Prostate gland (tissue), 2 donors: ENCODE data around the gene INCA1. TPM values are rescaled to one million over a fixed set of nuclear protein-coding genes. Genes with fewer than 3 reads are reported as not detected.

Experiments used
- DNase-seq: peaks from one replicate; pipeline ENCODE4 v3.0.0-alpha.2; 2019; ENCODE audit warnings: low spot score
- H3K27ac ChIP-seq, 2 donors: fragments of 200-600 bp; sonication (generic); 2 replicates each; pipeline ENCODE4 v1.5.1; 2017 to 2019
- H3K27me3 ChIP-seq: fragments of 200-600 bp; sonication (generic); replicated peaks from 2 replicates; pipeline ENCODE4 v1.5.1; 2019; ENCODE audit not compliant: insufficient read depth
- H3K36me3 ChIP-seq, 2 donors: fragments of 200-600 bp; sonication (generic); 1 replicate in 1 of 2; 2 replicates in 1 of 2; pipeline versions ENCODE4 v1.5.1 to v1.8.1; 2017 to 2019
- H3K4me1 ChIP-seq: fragments of 200-600 bp; sonication (generic); replicated peaks from 2 replicates; pipeline ENCODE4 v1.5.1; 2019
- H3K4me3 ChIP-seq, 2 donors: fragments of 200-600 bp; sonication (generic); 2 replicates each; pipeline ENCODE4 v1.5.1; 2017 to 2019
- H3K9me3 ChIP-seq: fragments of 200-600 bp; sonication (generic); 2 replicates; pipeline ENCODE4 v1.5.1; 2017
- POLR2A ChIP-seq: fragments of 450-650 bp; IDR thresholded peaks from one replicate; pipeline ENCODE4 v1.6.1; 2016; ENCODE audit warnings: antibody characterized with exemption, mild to moderate bottlenecking
- POLR2AphosphoS5 ChIP-seq: sonication (generic); formaldehyde crosslinking; IDR thresholded peaks from one replicate; pipeline ENCODE4 v1.6.1; 2017; ENCODE audit warnings: antibody characterized with exemption
- WGBS: methylation state at CpG from one replicate; pipeline ENCODE4 v1.1.5; 2018; 5-methylcytosine and 5-hydroxymethylcytosine counted together
- intact Hi-C: fragments of 100-400 bp; cut with DNase I; formaldehyde crosslinking; loops from one replicate; pipeline ENCODE4 v1.14.2; 2022
- total RNA-seq, 2 donors: library from RNA; depleted of rRNA; stranded (reverse); fragments of >200 nt; gene quantifications; one replicate each; pipeline ENCODE4 v1.1.0, GENCODE V29; 2016
- TF ChIP-seq, protein P1 (sequence below), 4 experiments: fragments of 200-600 bp in 2 of 4; fragments of 450-650 bp in 2 of 4; sonication (generic) in 2 of 4; IDR thresholded peaks; 1 replicate in 3 of 4; 2 replicates in 1 of 4; pipeline ENCODE4 v1.5.1; 2016 to 2019; ENCODE audit warnings: antibody characterized with exemption in 4 of 4, mild to moderate bottlenecking in 2 of 4, moderate library complexity in 2 of 4

Gene INCA1
- total RNA-seq, 2 donors from 2014 or later = 2.5 to 8.4 TPM

DNA sequence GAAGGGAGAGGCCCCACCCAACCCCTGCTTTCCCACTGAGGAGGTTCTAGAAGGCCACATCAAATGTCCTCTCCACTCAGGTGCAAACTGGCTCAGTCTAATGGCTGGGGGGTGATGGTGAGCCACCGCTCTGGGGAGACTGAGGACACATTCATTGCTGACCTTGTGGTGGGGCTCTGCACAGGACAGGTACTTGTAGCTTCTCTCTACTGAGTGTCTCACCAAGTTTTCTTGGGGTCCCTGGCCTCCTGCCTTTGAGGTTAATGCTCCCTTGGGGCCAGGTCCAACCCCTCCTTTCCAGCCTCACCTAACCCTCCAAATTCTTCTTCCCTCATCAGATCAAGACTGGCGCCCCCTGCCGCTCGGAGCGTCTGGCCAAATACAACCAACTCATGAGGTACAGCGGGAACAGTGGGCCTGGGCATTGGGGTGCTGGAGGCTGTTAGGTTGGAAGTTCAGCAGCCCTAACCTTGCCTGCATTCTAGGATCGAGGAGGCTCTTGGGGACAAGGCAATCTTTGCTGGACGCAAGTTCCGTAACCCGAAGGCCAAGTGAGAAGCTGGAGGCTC, 40.7 kb downstream of the INCA1 start:
- intact Hi-C loops = no loop called here
- Histone ChIP-seq H3K9me3 (no peaks in the 10 kb centered on the region), H3K36me3 (peaks cover 0 to 9% of the 10 kb centered on the region in 2 donors), H3K27me3 (no peaks in the 10 kb centered on the region), H3K4me1 (no peaks in the 10 kb centered on the region), H3K4me3 (no peak overlapping the region), H3K27ac (no peak overlapping the region)
- 80% methylated on average over 10 of the region's 10 CpGs for WGBS
- TF ChIP-seq POLR2AphosphoS5 (no peak), POLR2A (no peak)
- TF ChIP-seq, protein P1, sequence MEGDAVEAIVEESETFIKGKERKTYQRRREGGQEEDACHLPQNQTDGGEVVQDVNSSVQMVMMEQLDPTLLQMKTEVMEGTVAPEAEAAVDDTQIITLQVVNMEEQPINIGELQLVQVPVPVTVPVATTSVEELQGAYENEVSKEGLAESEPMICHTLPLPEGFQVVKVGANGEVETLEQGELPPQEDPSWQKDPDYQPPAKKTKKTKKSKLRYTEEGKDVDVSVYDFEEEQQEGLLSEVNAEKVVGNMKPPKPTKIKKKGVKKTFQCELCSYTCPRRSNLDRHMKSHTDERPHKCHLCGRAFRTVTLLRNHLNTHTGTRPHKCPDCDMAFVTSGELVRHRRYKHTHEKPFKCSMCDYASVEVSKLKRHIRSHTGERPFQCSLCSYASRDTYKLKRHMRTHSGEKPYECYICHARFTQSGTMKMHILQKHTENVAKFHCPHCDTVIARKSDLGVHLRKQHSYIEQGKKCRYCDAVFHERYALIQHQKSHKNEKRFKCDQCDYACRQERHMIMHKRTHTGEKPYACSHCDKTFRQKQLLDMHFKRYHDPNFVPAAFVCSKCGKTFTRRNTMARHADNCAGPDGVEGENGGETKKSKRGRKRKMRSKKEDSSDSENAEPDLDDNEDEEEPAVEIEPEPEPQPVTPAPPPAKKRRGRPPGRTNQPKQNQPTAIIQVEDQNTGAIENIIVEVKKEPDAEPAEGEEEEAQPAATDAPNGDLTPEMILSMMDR (IDR thresholded peaks at IDR 0.05) = no peak
- DNase-seq = no peak

DNA sequence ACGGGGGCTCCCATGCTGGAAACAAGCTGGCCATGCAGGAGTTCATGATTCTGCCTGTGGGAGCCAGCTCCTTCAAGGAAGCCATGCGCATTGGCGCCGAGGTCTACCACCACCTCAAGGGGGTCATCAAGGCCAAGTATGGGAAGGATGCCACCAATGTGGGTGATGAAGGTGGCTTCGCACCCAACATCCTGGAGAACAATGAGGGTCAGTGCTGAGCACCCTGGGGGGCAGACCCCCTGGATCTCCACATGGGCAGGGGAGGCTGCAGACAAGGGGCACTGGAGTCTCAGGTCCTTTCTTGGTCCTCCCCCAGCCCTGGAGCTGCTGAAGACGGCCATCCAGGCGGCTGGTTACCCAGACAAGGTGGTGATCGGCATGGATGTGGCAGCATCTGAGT, 42.2 kb downstream of the INCA1 start:
- no peaks in the 10 kb centered on the region for H3K9me3 ChIP-seq
- H3K4me1 ChIP-seq = no peaks in the 10 kb centered on the region
- DNase-seq = no peak
- H3K36me3 ChIP-seq = peaks cover 0 to 7% of the 10 kb centered on the region in 2 donors
- H3K27me3 ChIP-seq = no peaks in the 10 kb centered on the region
- TF ChIP-seq POLR2AphosphoS5 (no peak), POLR2A (no peak)
- TF ChIP-seq, protein P1 (IDR thresholded peaks at IDR 0.05) = no peak
- no peak overlapping the region for H3K27ac ChIP-seq
- H3K4me3 ChIP-seq = no peak overlapping the region
- intact Hi-C loops = no loop called here
- WGBS = 96% methylated on average over 8 of the region's 8 CpGs

DNA sequence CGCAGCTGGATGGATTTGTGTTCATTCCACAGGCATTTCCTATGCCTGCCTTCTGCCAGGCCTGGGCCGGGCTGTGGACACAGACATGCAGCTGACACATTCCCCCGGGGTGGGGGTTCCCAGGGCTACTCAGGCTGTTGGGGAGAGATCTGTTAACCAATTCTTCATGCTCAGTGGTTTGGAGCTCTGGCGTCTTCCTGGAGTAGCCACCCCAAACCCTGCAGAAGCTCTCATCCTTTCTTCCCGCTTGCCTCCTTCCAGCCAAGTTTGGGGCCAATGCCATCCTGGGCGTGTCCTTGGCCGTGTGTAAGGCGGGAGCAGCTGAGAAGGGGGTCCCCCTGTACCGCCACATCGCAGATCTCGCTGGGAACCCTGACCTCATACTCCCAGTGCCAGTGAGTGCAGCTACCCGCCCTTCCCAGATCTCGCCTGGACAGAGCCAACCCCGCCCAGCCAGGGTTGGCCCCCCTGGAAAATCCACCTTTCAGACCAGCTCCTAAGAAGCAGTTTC, 43.8 kb downstream of the INCA1 start:
- Histone ChIP-seq H3K9me3 (no peaks in the 10 kb centered on the region), H3K36me3 (no peaks in the 10 kb centered on the region), H3K27ac (no peak overlapping the region), H3K27me3 (no peaks in the 10 kb centered on the region), H3K4me1 (no peaks in the 10 kb centered on the region), H3K4me3 (no peak overlapping the region)
- DNase-seq = no peak
- 62% methylated on average over 12 of the region's 14 CpGs for WGBS
- intact Hi-C loops = no loop called here
- TF ChIP-seq POLR2AphosphoS5 = no peak
- no peak for TF ChIP-seq POLR2A
- TF ChIP-seq, protein P1 (IDR thresholded peaks at IDR 0.05) = no peak

DNA sequence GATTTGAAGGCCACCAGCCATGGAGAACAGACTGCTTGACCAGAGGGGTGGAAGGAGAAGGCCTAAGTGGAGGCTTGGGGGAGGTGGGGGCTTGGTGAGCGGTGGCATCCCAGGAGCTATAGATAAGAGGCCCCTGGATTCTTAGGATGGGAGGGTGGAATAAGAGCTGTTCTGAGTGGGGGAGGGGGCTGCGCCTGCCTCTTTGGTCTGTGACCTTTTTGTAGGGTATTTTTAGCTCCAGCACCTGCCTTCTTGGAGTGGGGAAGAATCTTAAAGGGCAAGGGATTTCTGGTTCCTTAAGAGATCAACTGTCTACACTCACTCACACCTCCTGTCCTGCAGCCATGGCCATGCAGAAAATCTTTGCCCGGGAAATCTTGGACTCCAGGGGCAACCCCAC, 45.8 kb downstream of the INCA1 start:
- intact Hi-C loops = no loop called here

More for the DNA sequence above, 45.8 kb downstream of the INCA1 start:
- no peak overlapping the region for H3K27ac ChIP-seq
- no peak for TF ChIP-seq POLR2AphosphoS5
- no peak for TF ChIP-seq POLR2A
- TF ChIP-seq, protein P1 (IDR thresholded peaks at IDR 0.05) = no peak
- WGBS = 84% methylated on average over 3 of the region's 3 CpGs
- no peak overlapping the region for H3K4me3 ChIP-seq
- H3K9me3 ChIP-seq = no peaks in the 10 kb centered on the region
- DNase-seq = no peak
- H3K4me1 ChIP-seq = peaks cover 3% of the 10 kb centered on the region
- no peaks in the 10 kb centered on the region for H3K27me3 ChIP-seq
- H3K36me3 ChIP-seq = no peaks in the 10 kb centered on the region
